Loucy (cell line): Measurements from ENCODE around the gene VMAC.

Experiments used
- EZH2phosphoT487 ChIP-seq: fragments of 200-600 bp; IDR thresholded peaks from 2 replicates; pipeline ENCODE4 v1.6.1; 2018; ENCODE audit warnings: antibody characterized with exemption, mild to moderate bottlenecking, moderate library complexity, borderline replicate concordance
- TF ChIP-seq, protein P1 (sequence below): fragments of 200-600 bp; sonication (generic); conservative IDR thresholded peaks from 2 replicates; pipeline ENCODE4 v1.5.1; 2014; ENCODE audit warnings: mild to moderate bottlenecking, antibody characterized with exemption, low read length

- TF ChIP-seq, protein P1, sequence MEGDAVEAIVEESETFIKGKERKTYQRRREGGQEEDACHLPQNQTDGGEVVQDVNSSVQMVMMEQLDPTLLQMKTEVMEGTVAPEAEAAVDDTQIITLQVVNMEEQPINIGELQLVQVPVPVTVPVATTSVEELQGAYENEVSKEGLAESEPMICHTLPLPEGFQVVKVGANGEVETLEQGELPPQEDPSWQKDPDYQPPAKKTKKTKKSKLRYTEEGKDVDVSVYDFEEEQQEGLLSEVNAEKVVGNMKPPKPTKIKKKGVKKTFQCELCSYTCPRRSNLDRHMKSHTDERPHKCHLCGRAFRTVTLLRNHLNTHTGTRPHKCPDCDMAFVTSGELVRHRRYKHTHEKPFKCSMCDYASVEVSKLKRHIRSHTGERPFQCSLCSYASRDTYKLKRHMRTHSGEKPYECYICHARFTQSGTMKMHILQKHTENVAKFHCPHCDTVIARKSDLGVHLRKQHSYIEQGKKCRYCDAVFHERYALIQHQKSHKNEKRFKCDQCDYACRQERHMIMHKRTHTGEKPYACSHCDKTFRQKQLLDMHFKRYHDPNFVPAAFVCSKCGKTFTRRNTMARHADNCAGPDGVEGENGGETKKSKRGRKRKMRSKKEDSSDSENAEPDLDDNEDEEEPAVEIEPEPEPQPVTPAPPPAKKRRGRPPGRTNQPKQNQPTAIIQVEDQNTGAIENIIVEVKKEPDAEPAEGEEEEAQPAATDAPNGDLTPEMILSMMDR: no peak
- TF ChIP-seq EZH2phosphoT487: no peak
These were observed 35.9 kb downstream of the VMAC start for GRCh38 chr19:5940260-5941208.
